ENCODE measurements around the gene EPS8L2. TPM values are rescaled to one million over a fixed set of nuclear protein-coding genes. Genes with fewer than 3 reads are reported as not detected.

EPS8L2 gene
- total RNA-seq, 1 donor from 2014 or later: 0.99 TPM

DNA sequence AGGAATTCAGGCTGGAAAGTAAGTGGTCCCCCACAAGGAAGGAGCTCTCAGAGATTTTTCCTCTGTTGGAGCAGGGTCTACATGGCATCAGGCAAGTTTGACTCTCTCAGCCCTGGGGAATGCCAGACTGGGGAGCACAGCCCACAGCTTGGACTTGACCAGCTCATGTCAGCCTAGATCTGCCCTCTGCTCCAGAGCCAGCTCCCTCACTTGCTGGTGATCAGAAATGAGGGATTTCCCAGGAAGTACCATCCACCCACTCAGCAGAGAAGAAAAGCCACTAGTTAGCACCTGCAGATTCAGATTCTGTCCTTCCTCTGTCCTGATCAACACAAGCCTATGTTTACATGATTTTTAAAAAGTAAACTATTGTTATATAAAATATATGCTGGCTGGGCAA, 54.2 kb downstream of the EPS8L2 start:
- no peak for DNase-seq (ENCODE audit: low read depth in 2 of 2)

DNA sequence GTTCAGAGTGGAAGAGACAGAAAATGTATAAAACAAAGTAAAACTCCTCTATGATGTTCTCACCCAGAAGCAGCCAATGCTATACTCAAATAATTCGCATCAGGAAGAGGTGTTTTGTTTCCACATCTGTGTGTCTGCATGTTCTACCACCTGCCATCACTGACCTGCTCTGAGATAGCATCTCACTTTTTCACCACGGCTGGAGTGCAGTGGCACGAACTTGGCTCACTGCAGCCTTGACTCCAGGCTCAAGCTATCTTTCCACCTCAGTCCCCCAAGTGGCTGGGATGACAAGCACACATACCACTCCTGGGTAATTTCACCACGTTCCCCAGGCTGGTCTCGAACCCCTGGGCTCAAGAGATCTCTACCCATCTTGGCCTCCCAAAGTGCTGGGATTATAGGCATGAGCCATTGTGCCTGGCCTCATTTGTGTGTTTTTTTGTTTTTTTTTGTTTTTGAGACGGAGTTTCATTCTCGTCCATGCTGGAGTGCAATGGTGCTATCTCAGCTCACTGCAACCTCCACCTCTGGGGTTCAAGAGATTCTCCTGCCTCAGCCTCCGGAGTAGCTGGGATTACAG, 55.6 kb downstream of the EPS8L2 start:
- DNase-seq (ENCODE audit: low read depth in 2 of 2): no peak

DNA sequence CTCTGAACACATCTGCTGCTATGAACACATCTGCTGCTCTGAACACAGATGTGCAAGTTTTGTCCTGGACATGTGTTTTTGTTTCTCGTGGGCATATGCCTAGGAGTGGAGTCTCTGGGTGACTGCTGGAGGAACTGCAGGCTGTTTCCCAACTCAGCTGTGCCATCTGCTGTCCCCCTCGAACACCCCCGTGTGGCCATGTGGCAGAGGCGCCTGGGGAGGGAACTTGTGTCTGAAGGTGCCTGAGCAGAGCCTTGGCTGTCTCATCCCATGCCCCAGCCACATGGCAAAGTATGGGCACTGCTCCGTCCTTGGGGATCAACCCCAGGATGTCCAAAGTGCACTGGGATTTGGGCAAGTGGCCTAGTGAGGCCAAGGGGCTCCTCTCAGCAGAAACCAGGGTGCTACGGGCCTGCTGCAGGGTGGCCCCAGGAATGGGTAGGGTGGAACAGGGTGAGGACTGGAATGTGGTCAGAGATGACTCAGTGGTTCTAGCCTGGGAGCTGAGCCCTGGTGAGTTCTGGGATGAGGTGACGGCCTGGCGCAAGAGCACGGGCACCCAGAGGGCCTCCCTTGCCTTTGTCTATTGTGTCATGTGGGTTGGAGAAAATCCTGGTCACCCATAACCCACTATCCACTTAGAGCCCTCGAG, 56.5 kb downstream of the EPS8L2 start:
- DNase-seq (ENCODE audit: low read depth in 2 of 2): peak in 1 of 2 donors; percentile 51

DNA sequence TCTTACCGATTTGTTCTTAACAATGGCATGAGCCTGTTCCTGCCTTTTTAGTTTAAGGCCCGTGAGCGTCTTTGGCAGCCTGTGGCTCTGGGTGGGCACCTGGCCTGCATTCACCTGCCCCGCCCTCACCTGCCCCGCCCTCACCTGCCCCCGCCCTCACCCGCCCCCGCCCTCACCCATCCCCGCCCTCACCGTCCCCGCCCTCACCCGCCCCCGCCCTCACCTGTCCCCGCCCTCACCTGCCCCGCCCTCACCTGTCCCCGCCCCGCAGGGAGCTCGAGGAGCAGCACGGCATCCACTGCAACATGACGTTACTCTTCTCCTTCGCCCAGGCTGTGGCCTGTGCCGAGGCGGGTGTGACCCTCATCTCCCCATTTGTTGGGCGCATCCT, 57.0 kb downstream of the EPS8L2 start:
- no peak for DNase-seq (ENCODE audit: low read depth in 2 of 2)

DNA sequence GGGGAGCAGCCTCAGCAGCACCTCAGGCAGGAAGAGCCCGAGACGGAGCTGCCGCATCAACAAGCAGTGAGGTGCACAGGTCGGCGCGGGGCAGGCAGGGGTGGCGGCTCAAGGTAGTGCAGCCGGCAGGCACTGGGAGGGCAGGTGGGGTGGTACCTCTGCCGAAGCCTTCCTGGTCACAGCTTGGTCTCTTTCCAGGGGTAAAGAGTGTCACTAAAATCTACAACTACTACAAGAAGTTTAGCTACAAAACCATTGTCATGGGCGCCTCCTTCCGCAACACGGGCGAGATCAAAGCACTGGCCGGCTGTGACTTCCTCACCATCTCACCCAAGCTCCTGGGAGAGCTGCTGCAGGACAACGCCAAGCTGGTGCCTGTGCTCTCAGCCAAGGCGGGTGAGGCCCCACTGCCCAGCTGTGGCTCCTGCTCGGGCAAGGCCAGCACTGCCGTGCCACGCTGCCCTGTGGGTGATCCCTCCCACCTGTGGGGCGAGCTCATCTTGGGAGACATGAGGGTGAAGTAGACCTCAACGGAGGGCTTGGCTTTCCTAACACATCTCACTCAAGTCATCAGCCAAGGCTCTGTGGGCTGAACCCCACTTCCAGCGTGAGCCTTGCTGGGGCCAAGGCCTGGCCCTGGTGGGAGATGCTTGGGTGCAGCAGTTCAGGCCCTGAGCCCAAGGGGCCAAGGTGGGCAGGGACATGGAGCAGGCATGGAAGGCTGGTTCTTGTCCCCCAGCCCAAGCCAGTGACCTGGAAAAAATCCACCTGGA, 57.7 kb downstream of the EPS8L2 start:
- DNase-seq (ENCODE audit: low read depth in 2 of 2): no peak

DNA sequence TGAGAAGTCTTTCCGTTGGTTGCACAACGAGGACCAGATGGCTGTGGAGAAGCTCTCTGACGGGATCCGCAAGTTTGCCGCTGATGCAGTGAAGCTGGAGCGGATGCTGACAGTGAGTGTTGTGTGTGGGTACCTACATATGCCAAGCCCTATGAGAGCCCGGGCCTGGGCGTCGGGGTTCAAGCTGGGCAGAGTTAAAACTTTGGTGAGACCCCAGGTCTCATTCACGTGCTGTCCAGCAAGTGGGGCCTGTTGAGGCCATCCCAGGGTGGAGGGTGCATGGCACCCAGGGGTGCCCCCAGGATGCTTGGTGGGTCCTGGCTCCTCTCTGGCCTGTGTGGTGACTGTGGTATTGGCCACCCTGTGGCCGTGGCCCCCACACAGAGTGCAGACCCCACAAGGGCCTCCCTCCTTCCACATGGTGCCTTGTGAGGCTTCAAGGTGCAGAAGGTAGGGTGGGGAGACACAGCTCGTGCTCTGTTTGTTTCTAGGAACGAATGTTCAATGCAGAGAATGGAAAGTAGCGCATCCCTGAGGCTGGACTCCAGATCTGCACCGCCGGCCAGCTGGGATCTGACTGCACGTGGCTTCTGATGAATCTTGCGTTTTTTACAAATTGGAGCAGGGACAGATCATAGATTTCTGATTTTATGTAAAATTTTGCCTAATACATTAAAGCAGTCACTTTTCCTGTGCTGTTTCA, 58.4 kb downstream of the EPS8L2 start:
- no peak for DNase-seq (ENCODE audit: low read depth in 2 of 2)

DNA sequence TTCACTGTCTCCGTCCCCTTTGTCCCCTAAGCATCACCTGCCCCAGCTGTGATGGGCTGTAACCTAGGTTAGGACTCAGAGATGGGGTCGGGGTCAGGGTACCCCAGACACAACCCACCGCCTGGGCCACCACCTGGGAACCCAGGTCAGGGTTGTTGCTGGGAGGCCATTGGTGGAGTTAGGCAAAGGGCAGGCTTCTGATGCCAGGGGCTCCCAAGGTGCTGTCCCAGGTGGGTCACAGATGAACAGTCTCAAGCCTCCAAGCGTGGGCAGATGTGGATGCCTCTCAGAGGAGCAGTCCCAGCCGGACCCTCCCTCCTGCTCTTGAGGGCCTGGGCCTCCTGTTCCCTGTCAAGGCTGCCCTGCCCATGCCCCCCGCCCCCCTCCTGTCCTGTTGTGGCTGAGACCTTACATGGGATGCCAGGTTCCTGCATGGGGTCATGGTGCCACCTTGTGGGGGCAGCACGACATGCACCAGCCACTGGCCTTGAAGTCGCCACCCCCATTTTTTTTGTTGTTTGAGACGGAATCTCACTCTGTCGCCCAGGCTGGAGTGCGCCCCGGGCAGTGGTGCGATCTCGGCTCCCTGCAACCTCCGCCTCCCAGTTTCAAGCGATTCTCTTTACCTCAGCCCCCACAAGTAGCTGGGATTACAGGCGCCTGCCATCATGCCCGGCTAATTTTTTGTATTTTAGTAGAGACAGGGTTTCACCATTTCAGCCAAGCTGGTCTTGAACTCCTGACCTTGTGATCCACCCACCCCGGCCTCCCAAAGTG, 59.2 kb downstream of the EPS8L2 start:
- peak; percentile 67 to 73 for DNase-seq (ENCODE audit: low read depth in 2 of 2)

DNA sequence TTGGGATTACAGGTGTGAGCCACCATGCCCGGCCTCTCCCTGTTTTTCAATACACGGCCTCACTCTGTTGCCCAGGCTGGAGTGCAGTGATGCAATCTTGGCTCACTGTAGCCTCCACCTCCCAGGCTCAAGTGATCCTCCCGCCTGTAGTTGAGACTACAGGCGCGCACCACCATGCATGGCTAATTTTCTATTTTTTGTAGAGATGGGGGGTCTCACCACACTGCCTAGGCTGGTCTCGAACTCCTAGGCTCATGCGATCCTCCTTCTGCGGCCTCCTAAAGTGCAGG, 59.7 kb downstream of the EPS8L2 start:
- no peak for DNase-seq (ENCODE audit: low read depth in 2 of 2)

DNA sequence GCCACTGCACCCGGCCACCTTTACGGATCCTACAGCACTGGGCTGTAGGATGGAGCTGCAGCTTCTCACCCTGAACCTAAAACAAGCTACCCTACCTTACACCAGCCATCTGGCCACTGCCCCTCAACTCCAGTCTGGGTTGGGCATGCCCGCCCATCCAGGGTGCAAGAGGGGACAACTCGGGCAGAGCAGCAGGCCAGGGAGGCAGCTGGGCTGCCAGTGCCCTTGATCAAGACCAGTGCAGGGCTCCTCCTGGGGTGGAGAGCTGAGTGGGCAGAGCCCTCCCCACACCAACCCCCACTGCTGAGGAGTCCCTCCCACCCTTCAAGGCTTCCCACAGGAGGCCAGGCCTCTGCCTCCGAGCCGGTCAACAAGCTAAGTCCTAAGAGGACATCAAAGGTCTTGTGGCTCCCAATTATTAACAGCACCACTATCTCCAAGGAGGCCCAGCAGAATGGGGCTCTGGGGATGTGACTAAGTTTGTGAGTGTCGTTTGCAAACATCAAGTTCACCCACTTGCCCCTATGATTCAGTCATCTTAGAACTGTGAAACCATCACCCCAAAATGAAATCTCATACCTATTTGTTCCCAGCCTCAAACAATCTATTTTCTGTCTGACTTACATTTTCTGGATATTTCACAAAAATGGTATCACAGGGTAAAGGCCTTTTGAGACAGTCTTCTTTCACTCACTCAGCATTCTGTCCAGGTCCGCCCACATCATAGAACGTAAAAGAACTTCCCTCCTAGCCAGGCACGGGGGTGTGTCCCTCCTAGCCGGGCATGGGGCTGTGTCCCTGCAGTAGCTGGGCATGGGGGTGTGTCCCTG, 60.3 kb downstream of the EPS8L2 start:
- no peak for DNase-seq (ENCODE audit: low read depth in 2 of 2)

DNA sequence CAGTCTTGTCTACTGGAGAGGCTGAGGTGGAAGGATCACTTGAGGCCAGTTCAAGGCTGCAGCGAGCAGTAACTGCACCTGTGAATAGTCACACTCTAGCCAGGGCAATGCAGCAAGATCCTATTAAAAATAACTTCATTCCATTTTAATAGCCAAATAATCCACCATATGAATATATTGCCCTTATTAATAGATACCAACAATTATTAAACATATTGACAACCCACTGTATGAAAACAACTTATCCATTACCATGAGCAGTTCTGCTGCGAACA, 60.8 kb downstream of the EPS8L2 start:
- DNase-seq (ENCODE audit: low read depth in 2 of 2): no peak

DNA sequence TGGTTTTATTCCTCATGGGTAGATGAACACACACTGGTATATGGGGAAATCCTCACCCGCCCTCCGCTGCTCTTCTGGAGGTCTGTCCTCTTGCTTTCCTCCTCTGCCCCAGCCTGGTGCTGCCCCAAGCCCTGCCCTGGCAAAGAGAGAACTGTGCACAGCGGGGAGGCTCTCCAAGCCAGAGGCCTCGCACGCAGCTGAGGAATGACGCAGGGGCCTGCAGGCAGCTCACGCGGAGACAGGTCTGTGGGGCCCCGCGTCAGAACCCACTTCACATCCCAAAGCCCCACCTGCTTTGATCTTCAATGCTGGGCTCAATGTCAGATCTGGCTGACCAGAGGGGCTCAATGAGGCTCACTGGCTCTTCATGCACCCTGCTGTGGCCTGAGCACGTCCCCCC, 61.2 kb downstream of the EPS8L2 start:
- no peak for DNase-seq (ENCODE audit: low read depth in 2 of 2)

DNA sequence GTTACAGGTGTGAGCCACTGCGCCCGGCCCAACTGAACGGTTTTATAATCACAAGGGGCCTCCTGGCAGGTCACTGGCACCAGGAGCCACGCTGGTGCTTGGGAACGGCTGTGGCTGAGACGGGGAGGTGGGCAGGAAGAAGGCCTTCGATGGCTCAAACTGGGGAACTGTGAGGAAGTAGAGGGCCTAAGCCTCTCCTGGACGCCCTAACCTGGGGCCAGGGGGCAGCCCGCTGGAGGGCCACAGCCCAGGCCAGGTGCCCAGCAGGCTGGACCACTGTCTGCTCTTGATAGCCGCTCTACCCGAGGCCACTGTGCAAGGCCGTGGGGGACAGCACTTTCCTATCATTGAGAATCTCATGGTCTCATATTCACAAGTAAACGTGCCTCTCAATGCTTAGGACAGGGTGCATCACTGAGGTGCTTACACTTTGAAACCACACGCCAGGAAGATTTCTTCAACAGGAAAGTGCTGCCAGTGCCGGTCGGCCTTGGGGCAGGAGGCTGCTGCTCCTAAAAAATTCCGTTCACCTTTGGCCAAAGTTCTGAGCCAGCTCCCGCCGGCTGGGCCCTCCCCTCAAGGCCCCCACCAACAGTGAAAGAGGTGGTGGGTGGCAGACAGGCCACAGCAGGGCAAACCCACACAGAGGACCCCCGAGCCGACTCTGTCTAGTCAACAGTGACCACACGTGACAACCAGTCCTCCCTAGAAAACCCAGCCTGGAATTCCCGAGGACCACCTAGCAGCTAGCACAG, 64.0 kb downstream of the EPS8L2 start:
- no peak for DNase-seq (ENCODE audit: low read depth in 2 of 2)

DNA sequence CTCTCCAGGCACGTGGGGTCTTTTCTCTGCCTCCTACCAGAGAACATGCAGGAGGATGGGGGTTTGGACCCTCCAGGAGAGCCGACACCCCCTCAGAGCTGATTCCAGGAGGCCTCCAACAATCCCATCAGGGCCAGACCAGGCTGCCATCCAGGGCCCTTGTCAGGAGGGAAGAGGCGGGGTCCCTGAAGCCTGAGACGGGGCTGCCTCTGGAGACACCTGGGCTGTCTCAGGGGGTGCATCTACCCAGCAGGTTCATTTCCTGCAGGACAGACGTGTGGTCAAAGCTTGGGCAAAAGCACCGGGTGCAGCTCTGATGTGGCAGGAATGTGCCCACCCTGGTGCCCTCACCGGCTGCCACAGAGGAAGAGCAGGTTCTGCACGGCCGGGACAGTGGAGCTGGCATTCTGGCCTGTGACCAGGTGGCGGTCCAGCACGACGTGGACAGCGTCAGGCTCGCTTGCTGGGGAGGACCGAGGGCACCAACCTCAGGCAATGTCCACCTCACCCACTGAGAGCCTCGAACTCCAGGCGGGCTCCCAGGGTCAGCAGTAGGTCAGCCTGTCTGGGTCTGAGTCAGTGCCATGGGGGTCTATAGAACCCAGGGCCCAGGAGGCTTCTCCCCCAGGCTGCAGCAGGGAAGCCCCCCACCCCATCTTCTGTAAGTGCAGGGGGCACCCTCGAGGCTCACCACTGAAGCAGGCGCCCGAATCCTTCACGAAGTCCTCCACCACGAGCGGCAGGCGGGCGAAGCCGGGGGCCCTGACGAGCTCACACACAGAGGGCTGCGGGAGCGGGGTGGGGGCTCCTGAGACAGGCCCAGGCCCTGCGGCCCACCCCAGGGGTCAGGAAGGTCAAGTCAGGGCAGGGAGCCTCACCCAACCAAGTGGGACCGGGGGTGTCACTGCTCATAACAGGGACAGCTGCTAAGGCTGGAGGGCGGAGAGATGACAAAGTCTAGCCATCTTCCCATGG, 64.9 kb downstream of the EPS8L2 start:
- DNase-seq (ENCODE audit: low read depth in 2 of 2): no peak

DNA sequence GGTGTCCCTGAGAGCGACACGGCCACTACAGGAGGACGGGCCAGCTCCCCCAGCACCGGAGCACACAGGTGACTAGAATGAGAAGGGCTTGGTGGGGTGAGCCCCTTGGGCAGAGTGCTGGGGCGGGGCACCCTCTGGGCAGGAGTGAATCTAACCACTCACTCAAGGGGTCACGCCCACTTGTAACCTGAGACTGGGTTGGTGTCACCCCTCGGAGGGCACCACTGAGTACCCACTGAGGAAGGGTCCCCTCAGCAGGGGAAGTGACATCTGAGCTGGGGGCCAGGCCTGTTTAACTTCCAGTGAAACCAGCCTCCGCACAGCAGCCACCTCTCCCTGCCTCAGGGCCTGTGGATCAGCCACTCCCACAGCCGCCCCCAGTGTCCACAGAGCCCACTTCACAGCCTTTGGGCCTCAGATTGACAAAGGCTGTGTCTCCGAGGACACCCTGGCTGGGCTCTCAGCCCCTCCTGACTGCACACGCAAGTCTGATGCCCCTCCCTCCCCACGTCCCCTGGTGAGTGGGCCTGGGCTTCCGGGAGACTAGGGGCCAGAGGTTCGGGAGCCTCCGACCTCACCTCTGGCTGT, 65.7 kb downstream of the EPS8L2 start:
- DNase-seq (ENCODE audit: low read depth in 2 of 2): no peak

DNA sequence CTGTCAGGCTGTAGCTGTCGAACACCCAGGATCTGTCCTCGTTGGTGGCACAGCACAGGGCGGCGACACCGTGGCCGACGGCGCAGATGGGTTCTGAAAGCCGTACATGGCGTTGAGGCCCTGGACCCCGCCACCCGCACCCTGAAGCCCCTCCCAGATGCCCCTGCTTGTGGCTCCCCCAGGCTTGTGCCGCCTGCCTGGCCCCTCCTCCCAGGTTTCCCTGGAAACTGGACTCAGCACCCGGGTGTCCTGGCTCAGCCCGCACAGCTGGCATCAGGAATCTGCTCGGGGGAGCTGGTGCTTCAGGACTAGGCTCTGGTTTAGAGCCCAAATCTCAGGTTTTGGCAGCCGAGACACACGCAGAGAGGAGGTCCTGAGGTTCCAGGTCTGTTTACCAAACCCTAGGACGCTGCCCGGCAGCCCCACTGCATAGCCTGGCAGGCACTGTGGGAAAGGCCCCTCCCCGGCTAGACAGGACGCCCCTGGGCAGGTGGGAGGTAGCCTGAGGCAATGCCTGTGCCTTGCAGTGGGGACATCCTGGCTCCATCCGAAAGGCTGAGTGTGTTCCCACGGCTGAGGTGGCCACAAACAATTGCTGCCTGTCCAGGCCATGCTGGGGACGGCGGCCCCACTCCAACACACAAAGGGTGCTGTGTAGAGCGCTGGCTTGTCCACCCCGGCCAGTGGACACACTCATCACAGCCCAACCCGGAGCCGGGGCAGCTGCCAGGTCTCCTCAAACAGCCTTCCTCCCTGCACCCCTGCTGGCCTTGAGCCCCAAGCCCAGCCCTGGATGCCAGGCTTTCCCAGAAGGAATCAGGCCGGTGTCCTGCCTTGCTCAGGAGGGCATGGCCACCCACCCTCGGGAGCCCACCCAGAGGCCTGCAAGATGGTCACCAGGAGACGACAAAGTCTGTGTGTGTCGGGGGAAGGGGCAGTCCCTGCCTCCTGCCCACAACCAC, 66.7 kb downstream of the EPS8L2 start:
- no peak for DNase-seq (ENCODE audit: low read depth in 2 of 2)

DNA sequence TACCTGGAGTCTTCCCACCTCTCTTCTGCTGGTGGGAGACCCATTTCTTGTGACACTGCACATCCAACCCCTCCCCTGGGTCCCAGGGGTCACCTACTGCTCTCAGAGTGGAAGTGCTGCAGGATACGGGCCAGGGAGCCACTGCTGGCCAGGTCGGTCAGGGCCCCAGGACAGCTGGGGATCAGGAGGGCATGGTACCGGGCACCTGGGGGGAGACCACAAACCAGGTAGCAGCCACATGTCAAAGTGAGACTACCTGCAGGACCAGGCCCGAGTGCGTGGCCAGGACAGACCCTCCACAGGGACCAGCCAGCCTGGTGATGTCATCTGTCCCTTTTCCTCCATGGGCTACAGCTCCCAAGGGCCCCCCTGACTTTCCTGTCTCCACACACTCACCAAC, 67.4 kb downstream of the EPS8L2 start:
- DNase-seq (ENCODE audit: low read depth in 2 of 2): no peak

DNA sequence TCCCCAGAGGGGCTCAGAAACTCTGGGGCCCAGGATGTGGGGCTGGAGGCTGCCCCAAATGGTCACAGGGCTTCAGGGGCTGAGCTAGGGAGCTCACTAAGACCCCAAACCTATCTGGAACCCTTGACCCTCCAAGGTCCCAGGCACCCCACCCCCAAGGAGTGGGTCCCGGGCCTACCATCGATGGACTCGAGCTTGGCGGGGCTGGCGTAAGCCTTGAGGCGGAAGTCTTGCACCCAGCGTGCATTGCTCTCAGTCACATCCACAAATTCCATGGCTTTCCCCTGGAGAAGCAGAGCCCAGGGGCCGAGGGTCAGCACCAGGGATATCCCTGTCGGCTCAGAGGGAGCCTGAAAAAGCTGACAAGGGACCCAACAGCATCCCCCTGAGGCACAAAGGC, 67.8 kb downstream of the EPS8L2 start:
- no peak for DNase-seq (ENCODE audit: low read depth in 2 of 2)
